K562 (cell line): ENCODE results near the gene YJU2.

ENCODE experiments used
- BDP1 ChIP-seq: IDR thresholded peaks from 3 replicates; pipeline ENCODE4 v1.6.1; 2011; ENCODE audit not compliant: insufficient read length, insufficient read depth
- CTCF ChIP-seq, 3 experiments: IDR thresholded peaks in 2 of 3; conservative IDR thresholded peaks in 1 of 3; 2 replicates each; pipeline ENCODE4 v1.5.1; 2011 to 2012; ENCODE audit warnings: low read length in 3 of 3, mild to moderate bottlenecking in 3 of 3, control low read depth in 2 of 3, improper control_type of control experiment in 1 of 3, inconsistent platforms in 1 of 3, low read depth in 1 of 3, mixed read lengths in 1 of 3, moderate library complexity in 1 of 3; ENCODE audit not compliant: insufficient read depth in 2 of 3
- ELF1 ChIP-seq: fragments of 200-800 bp; sonication (Bioruptor generic); IDR thresholded peaks from 2 replicates; pipeline ENCODE4 v1.6.1; 2016; ENCODE audit warnings: missing genetic modification characterization, missing compliant biosample characterization
- HNRNPL ChIP-seq: fragments of 200-400 bp; formaldehyde crosslinking; IDR thresholded peaks from 2 replicates; pipeline ENCODE4 v1.6.1; 2017; ENCODE audit warnings: low read depth, mild to moderate bottlenecking, low read length
- PATZ1 ChIP-seq: fragments of 250-450 bp; sonication (Bioruptor Pico); IDR thresholded peaks from 2 replicates; pipeline ENCODE4 v1.5.0; 2020; ENCODE audit warnings: mild to moderate bottlenecking, borderline replicate concordance
- USF2 ChIP-seq: sonication (generic); formaldehyde crosslinking; IDR thresholded peaks from 2 replicates; pipeline ENCODE4 v1.5.0; 2020; ENCODE audit warnings: missing genetic modification reagents

- no peak for TF ChIP-seq USF2 (CRISPR knock-in tag)
- TF ChIP-seq ELF1 (tag): no peak
- TF ChIP-seq PATZ1: no peak
- TF ChIP-seq CTCF (IDR thresholded peaks at IDR 0.05 in 2 of 3, conservative IDR thresholded peaks at IDR 0.05 in 1 of 3; ENCODE audit: insufficient read depth in 2 of 3, low read depth in 1 of 3, low read length in 3 of 3): no peak
- TF ChIP-seq BDP1: no peak
- TF ChIP-seq HNRNPL: no peak
Observed at GRCh38 chr19:4267901-4268815, 21.3 kb downstream of the YJU2 start.
